Left renal pelvis (tissue), 4 donors: ENCODE measurements around the gene MALRD1. TPM values are rescaled to one million over a fixed set of nuclear protein-coding genes. Genes with fewer than 3 reads are reported as not detected.

Experiments
- DNase-seq, 4 donors: peaks; one replicate each; pipeline ENCODE4 v3.0.0-alpha.2; 2013; ENCODE audit warnings: low read depth in 4 of 4, low spot score in 3 of 4
- polyA plus RNA-seq, 4 donors: library from polyadenylated mRNA; unstranded; fragments of 120-200 nt; gene quantifications; one replicate each; pipeline ENCODE4 v1.2.1, GENCODE V29; 2013; ENCODE audit not compliant: insufficient read length in 4 of 4

Gene MALRD1
- polyA plus RNA-seq, 4 donors = 2.0 to 3.4 (median 2.4) TPM

GRCh38 chr10:19329475-19329874 is 280.9 kb downstream of the MALRD1 start:
- DNase-seq = no peak

GRCh38 chr10:19332304-19332703 is 283.7 kb downstream of the MALRD1 start:
- no peak for DNase-seq

- no peak for DNase-seq
Observed at GRCh38 chr10:19333631-19334030, 285.0 kb downstream of the MALRD1 start.

GRCh38 chr10:19347621-19348020 is 299.0 kb downstream of the MALRD1 start:
- DNase-seq = no peak

- DNase-seq = no peak
Observed at GRCh38 chr10:19367176-19367575, 318.6 kb downstream of the MALRD1 start.

GRCh38 chr10:19373988-19374387 is 325.4 kb downstream of the MALRD1 start:
- DNase-seq = no peak

GRCh38 chr10:19385846-19386450 is 337.3 kb downstream of the MALRD1 start:
- no peak for DNase-seq

GRCh38 chr10:19408924-19409323 is 360.3 kb downstream of the MALRD1 start:
- no peak for DNase-seq

- DNase-seq = no peak
Observed at GRCh38 chr10:19411119-19411518, 362.5 kb downstream of the MALRD1 start.

GRCh38 chr10:19412531-19412930 is 363.9 kb downstream of the MALRD1 start:
- no peak for DNase-seq

- no peak for DNase-seq
Observed at GRCh38 chr10:19416164-19416563, 367.6 kb downstream of the MALRD1 start.

GRCh38 chr10:19417740-19418139 is 369.1 kb downstream of the MALRD1 start:
- no peak for DNase-seq

- DNase-seq = no peak
Observed at GRCh38 chr10:19421674-19422073, 373.1 kb downstream of the MALRD1 start.

- no peak for DNase-seq
Observed at GRCh38 chr10:19426034-19426433, 377.4 kb downstream of the MALRD1 start.

GRCh38 chr10:19431622-19432351 is 383.2 kb downstream of the MALRD1 start:
- no peak for DNase-seq

GRCh38 chr10:19449860-19450259 is 401.3 kb downstream of the MALRD1 start:
- DNase-seq = no peak

- no peak for DNase-seq
Observed at GRCh38 chr10:19451356-19451755, 402.8 kb downstream of the MALRD1 start.

GRCh38 chr10:19451937-19452336 is 403.3 kb downstream of the MALRD1 start:
- DNase-seq = no peak

GRCh38 chr10:19453967-19454366 is 405.4 kb downstream of the MALRD1 start:
- DNase-seq = no peak

GRCh38 chr10:19461588-19461987 is 413.0 kb downstream of the MALRD1 start:
- no peak for DNase-seq

- no peak for DNase-seq
Observed at GRCh38 chr10:19466709-19467108, 418.1 kb downstream of the MALRD1 start.

GRCh38 chr10:19468413-19468812 is 419.8 kb downstream of the MALRD1 start:
- no peak for DNase-seq
